ENCODE results near the gene MEIS1. TPM values are rescaled to one million over a fixed set of nuclear protein-coding genes. Genes with fewer than 3 reads are reported as not detected.

The MEIS1 gene
- total RNA-seq, 1 experiment from 2014 or later = 11.5 TPM

DNA sequence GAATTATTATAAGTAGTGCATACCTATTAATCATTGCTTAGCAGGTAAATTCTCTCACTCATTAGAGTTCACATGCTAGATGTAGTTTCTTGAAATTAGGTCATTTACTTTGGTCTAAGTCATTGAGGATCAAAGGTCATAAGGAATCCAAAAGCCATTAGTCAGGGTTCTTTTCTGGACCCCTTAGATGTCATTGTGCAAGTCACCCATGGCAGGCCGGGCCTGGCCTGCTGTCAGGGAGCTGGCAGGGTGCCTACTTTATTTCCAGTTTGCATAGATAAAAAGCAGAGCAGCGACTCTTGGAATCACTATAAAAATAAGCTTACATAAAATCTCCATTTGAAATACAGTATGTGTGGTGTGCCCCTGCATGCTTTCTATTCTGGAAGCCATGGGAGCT lies 91.3 kb downstream of the MEIS1 start:
- DNase-seq = no peak
- CTCF ChIA-PET = no interaction called here
- intact Hi-C loops (cut with micrococcal nuclease; ENCODE audit: unreplicated experiment) = no loop called here
- TF ChIP-seq, protein P1, sequence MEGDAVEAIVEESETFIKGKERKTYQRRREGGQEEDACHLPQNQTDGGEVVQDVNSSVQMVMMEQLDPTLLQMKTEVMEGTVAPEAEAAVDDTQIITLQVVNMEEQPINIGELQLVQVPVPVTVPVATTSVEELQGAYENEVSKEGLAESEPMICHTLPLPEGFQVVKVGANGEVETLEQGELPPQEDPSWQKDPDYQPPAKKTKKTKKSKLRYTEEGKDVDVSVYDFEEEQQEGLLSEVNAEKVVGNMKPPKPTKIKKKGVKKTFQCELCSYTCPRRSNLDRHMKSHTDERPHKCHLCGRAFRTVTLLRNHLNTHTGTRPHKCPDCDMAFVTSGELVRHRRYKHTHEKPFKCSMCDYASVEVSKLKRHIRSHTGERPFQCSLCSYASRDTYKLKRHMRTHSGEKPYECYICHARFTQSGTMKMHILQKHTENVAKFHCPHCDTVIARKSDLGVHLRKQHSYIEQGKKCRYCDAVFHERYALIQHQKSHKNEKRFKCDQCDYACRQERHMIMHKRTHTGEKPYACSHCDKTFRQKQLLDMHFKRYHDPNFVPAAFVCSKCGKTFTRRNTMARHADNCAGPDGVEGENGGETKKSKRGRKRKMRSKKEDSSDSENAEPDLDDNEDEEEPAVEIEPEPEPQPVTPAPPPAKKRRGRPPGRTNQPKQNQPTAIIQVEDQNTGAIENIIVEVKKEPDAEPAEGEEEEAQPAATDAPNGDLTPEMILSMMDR (IDR thresholded peaks at IDR 0.05; ENCODE audit: unreplicated experiment) = no peak
- Mint-ChIP-seq H3K9me3 (ENCODE audit: low read depth, unreplicated experiment) (no peaks in the 10 kb centered on the region), H3K36me3 (ENCODE audit: insufficient read depth, unreplicated experiment) (no peaks in the 10 kb centered on the region), H3K4me1 (ENCODE audit: low read depth, unreplicated experiment) (no peaks in the 10 kb centered on the region), H3K27ac (ENCODE audit: unreplicated experiment) (no peak overlapping the region), H3K27me3 (ENCODE audit: unreplicated experiment) (no peaks in the 10 kb centered on the region), H3K4me3 (ENCODE audit: low read depth, unreplicated experiment) (no peak overlapping the region)
- no TSS peak for BruUV-seq (replicated peaks)

DNA sequence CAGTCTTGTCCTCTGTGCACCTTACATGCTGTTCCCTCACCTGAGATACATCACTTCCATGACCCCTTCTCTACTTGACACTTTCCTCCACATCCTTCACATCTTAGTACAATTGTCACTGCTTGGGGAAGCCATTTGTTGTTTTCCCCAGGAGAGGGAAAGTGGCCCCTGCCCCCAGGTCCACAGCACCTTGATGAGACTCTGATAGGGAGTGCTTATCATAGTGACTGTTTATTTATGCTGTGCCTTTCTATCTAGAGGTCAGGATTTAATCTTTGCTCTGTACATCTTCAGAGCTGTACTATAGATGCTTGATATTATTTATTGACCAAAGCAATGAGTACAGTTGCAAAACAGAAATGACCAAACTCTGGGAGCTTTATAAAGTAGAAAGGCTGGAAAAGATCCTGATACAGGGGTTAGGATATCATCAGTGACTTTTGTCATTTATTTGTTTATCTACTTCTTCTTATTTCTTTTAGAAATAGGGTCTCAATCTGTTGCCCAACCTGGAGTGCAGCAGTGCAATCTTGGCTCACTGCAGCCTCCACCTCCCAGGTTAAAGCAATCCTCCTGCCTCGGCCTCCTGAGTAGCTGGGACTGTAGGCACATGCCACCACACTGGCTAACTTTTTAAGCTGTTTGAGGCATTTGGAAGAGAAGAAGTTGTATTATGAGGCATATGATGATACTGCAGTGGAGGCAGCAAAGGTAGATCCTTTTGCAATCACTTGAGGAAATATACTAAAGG lies 94.2 kb downstream of the MEIS1 start:
- H3K27ac Mint-ChIP-seq (ENCODE audit: unreplicated experiment) = no peak overlapping the region

DNA sequence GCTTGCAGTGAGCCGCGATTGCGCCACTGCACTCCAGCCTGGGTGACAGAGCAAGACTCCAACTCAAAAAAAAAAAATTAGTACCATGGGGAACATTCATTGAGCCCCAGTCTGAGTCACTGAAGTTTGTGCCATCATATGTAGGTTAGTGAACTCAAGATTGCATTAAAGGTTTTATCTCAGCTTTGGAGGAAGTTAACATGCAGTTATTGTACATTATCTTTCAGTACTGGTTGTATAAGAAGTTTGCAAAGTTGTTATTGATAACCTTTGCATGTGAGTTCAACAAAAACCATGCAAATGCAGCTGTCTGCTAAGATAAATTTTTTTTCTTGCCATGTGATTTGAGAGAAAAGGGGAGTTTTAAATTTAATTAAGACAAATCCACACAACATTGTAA lies 95.7 kb downstream of the MEIS1 start:
- TF ChIP-seq, protein P1 (IDR thresholded peaks at IDR 0.05; ENCODE audit: unreplicated experiment) = no peak
- Mint-ChIP-seq H3K27me3 (ENCODE audit: unreplicated experiment) (no peaks in the 10 kb centered on the region), H3K27ac (ENCODE audit: unreplicated experiment) (no peak overlapping the region), H3K4me3 (ENCODE audit: low read depth, unreplicated experiment) (no peak overlapping the region), H3K36me3 (ENCODE audit: insufficient read depth, unreplicated experiment) (no peaks in the 10 kb centered on the region), H3K9me3 (ENCODE audit: low read depth, unreplicated experiment) (no peaks in the 10 kb centered on the region), H3K4me1 (ENCODE audit: low read depth, unreplicated experiment) (no peaks in the 10 kb centered on the region)
- CTCF ChIA-PET = no interaction called here
- no peak for DNase-seq
- intact Hi-C loops (cut with micrococcal nuclease; ENCODE audit: unreplicated experiment) = no loop called here
- BruUV-seq (replicated peaks) = no TSS peak

More for the DNA sequence above, 94.2 kb downstream of the MEIS1 start:
- H3K27me3 Mint-ChIP-seq (ENCODE audit: unreplicated experiment) = no peaks in the 10 kb centered on the region
- H3K4me3 Mint-ChIP-seq (ENCODE audit: low read depth, unreplicated experiment) = no peak overlapping the region
- DNase-seq = no peak
- H3K9me3 Mint-ChIP-seq (ENCODE audit: low read depth, unreplicated experiment) = no peaks in the 10 kb centered on the region
- no peaks in the 10 kb centered on the region for H3K36me3 Mint-ChIP-seq (ENCODE audit: insufficient read depth, unreplicated experiment)
- TF ChIP-seq, protein P1 (IDR thresholded peaks at IDR 0.05; ENCODE audit: unreplicated experiment) = no peak
- intact Hi-C loops (cut with micrococcal nuclease; ENCODE audit: unreplicated experiment) = no loop called here
- CTCF ChIA-PET = interaction anchor here (0.6 kb wide), 1 partner anchor 45 kb away, joined by 5 read pairs; no protein-coding TSS in a partner anchor
- no TSS peak for BruUV-seq (replicated peaks)
- no peaks in the 10 kb centered on the region for H3K4me1 Mint-ChIP-seq (ENCODE audit: low read depth, unreplicated experiment)

DNA sequence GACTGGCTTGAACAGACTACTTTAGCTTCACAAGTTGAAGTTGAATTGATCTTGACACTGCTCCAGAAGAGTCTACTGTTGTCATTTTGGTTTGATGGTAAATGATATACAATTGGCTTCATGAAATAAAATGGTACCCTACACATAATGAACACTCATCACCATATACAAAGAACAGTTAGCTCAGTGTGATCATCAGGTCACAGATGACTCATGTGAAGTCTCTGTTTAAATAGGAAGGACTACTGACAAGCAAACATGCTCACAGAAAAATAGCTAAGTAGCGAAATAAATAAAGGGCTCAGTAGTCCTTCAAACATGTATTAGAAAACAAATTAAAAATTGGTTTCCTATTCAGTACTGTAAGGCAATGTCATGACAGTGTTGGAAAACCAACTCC lies 96.2 kb downstream of the MEIS1 start:
- H3K27me3 Mint-ChIP-seq (ENCODE audit: unreplicated experiment) = no peaks in the 10 kb centered on the region
- intact Hi-C loops (cut with micrococcal nuclease; ENCODE audit: unreplicated experiment) = no loop called here
- CTCF ChIA-PET = no interaction called here
- no peak overlapping the region for H3K27ac Mint-ChIP-seq (ENCODE audit: unreplicated experiment)
- no peak overlapping the region for H3K4me3 Mint-ChIP-seq (ENCODE audit: low read depth, unreplicated experiment)
- no peaks in the 10 kb centered on the region for H3K9me3 Mint-ChIP-seq (ENCODE audit: low read depth, unreplicated experiment)
- H3K4me1 Mint-ChIP-seq (ENCODE audit: low read depth, unreplicated experiment) = no peaks in the 10 kb centered on the region
- no peak for DNase-seq
- H3K36me3 Mint-ChIP-seq (ENCODE audit: insufficient read depth, unreplicated experiment) = no peaks in the 10 kb centered on the region
- BruUV-seq (replicated peaks) = no TSS peak
- TF ChIP-seq, protein P1 (IDR thresholded peaks at IDR 0.05; ENCODE audit: unreplicated experiment) = no peak

Measured in Calu3 (cell line).